H1 (cell line): ENCODE measurements around the gene DYNLL1. TPM values are rescaled to one million over a fixed set of nuclear protein-coding genes. Genes with fewer than 3 reads are reported as not detected.

ENCODE experiments used
- CTCF ChIA-PET: fragments of 300-600 bp; sonication (Branson Sonifier 250); formaldehyde crosslinking; loops from one replicate; lab custom pipeline; 2021; ENCODE audit not compliant: partially characterized antibody; lab: Charles Lee
- POLR2A ChIA-PET: fragments of 300-600 bp; sonication (Branson Sonifier 250); formaldehyde crosslinking; loops from one replicate; lab custom pipeline; 2021; ENCODE audit warnings: inconsistent platforms; ENCODE audit not compliant: partially characterized antibody; lab: Charles Lee
- DNase-seq, 2 experiments: peaks; one replicate each; pipeline versions ENCODE4 v3.0.0 to v3.0.0-alpha.2; 2010 to 2022; ENCODE audit warnings: low spot score in 2 of 2, low read depth in 1 of 2, mixed read lengths in 1 of 2
- FAIRE-seq: peaks from 2 replicates; lab custom pipeline; 2011; peaks lifted over from hg19 to GRCh38; lab: Jason Lieb, UNC
- H2AFZ ChIP-seq: 2 replicates; pipeline ENCODE4 v1.8.1; 2012; ENCODE audit warnings: low read length, inconsistent platforms
- H2AK5ac ChIP-seq: 2 replicates; pipeline ENCODE4 v1.6.1; 2013; ENCODE audit warnings: low read depth, low read length
- H2BK120ac ChIP-seq: replicated peaks from 2 replicates; pipeline ENCODE3; 2013; ENCODE audit warnings: low read depth, low read length, inconsistent platforms
- H2BK12ac ChIP-seq: 2 replicates; pipeline ENCODE4 v1.6.1; 2013; ENCODE audit warnings: low read depth, low read length
- H2BK15ac ChIP-seq: 2 replicates; pipeline ENCODE4 v1.6.1; 2013; ENCODE audit warnings: low read length
- H2BK20ac ChIP-seq: 2 replicates; pipeline ENCODE4 v1.6.1; 2013; ENCODE audit warnings: low read length
- H2BK5ac ChIP-seq: 2 replicates; pipeline ENCODE4 v1.6.1; 2013; ENCODE audit warnings: low read depth, low read length
- H3K14ac ChIP-seq: 2 replicates; pipeline ENCODE4 v1.6.1; 2013; ENCODE audit warnings: inconsistent platforms; ENCODE audit not compliant: insufficient read length
- H3K18ac ChIP-seq: 2 replicates; pipeline ENCODE4 v1.6.1; 2013; ENCODE audit warnings: low read length; ENCODE audit errors: extremely low read depth
- H3K23ac ChIP-seq: 2 replicates; pipeline ENCODE4 v1.6.1; 2013; ENCODE audit warnings: inconsistent platforms; ENCODE audit not compliant: insufficient read length
- H3K23me2 ChIP-seq: 2 replicates; pipeline ENCODE4 v1.6.1; 2013; ENCODE audit warnings: low read depth, low read length
- H3K27ac ChIP-seq: 2 replicates; pipeline ENCODE4 v1.6.1; 2011; ENCODE audit warnings: low read depth, low read length, inconsistent platforms
- H3K27me3 ChIP-seq, 4 experiments: replicated peaks in 1 of 4; 1 replicate in 1 of 4; 2 replicates in 3 of 4; pipeline versions ENCODE4 v1.6.1 to v1.8.1; 2011 to 2013; ENCODE audit warnings: low read length in 3 of 4, mild to moderate bottlenecking in 3 of 4, inconsistent platforms in 2 of 4, mixed read lengths in 2 of 4, moderate library complexity in 1 of 4; ENCODE audit not compliant: control insufficient read depth in 3 of 4, insufficient read depth in 3 of 4; ENCODE audit errors: extremely low read depth in 1 of 4
- H3K36me3 ChIP-seq, 4 experiments: 2 replicates each; pipeline versions ENCODE4 v1.6.1 to v1.8.1; 2011 to 2013; ENCODE audit warnings: mild to moderate bottlenecking in 4 of 4, low read length in 3 of 4, moderate library complexity in 2 of 4, control low read depth in 1 of 4, inconsistent platforms in 1 of 4; ENCODE audit not compliant: insufficient read depth in 4 of 4, control insufficient read depth in 2 of 4
- H3K4ac ChIP-seq: replicated peaks from 2 replicates; pipeline ENCODE3; 2013; ENCODE audit warnings: low read length, low read depth, mixed read lengths, inconsistent platforms; ENCODE audit not compliant: insufficient read length
- H3K4me1 ChIP-seq, 4 experiments: replicated peaks in 1 of 4; 1 replicate in 1 of 4; 2 replicates in 3 of 4; pipeline versions ENCODE4 v1.6.1 to v1.8.1; 2011 to 2013; ENCODE audit warnings: low read length in 3 of 4, inconsistent platforms in 2 of 4, mixed read lengths in 1 of 4; ENCODE audit not compliant: insufficient read depth in 4 of 4, control insufficient read depth in 3 of 4
- H3K4me2 ChIP-seq, 2 experiments: 2 replicates each; pipeline versions ENCODE4 v1.6.1 to v1.8.1; 2011 to 2013; ENCODE audit warnings: low read depth in 2 of 2, low read length in 2 of 2, control low read depth in 1 of 2, inconsistent platforms in 1 of 2, mild to moderate bottlenecking in 1 of 2; ENCODE audit not compliant: insufficient read depth in 1 of 2
- H3K4me3 ChIP-seq, 4 experiments: fragments of 200-600, 300-600 bp in 1 of 4; sonication (generic), shearing (Covaris generic), sonication (Bioruptor Twin) in 1 of 4; 2 replicates each; pipeline versions ENCODE4 v1.5.1 to v1.8.1; 2011 to 2016; ENCODE audit warnings: low read length in 4 of 4, low read depth in 3 of 4, control low read depth in 2 of 4, inconsistent platforms in 2 of 4, mild to moderate bottlenecking in 2 of 4, mixed read lengths in 1 of 4, moderate library complexity in 1 of 4; ENCODE audit not compliant: insufficient read depth in 2 of 4; ENCODE audit errors: extremely low read depth in 1 of 4
- H3K56ac ChIP-seq: replicated peaks from 2 replicates; pipeline ENCODE3; 2013; ENCODE audit warnings: low read depth, mild to moderate bottlenecking, mixed read lengths, low read length, inconsistent platforms; ENCODE audit not compliant: insufficient read length
- H3K79me1 ChIP-seq: 2 replicates; pipeline ENCODE4 v1.6.1; 2013; ENCODE audit warnings: low read depth, low read length, control low read depth
- H3K79me2 ChIP-seq, 2 experiments: 2 replicates each; pipeline versions ENCODE4 v1.6.1 to v1.8.1; 2012 to 2013; ENCODE audit warnings: low read length in 2 of 2, mild to moderate bottlenecking in 2 of 2, inconsistent platforms in 1 of 2; ENCODE audit not compliant: insufficient read depth in 2 of 2, control insufficient read depth in 1 of 2
- H3K9ac ChIP-seq, 4 experiments: replicated peaks in 1 of 4; 1 replicate in 1 of 4; 2 replicates in 3 of 4; pipeline versions ENCODE4 v1.6.1 to v1.8.1; 2011 to 2013; ENCODE audit warnings: low read depth in 3 of 4, low read length in 3 of 4, control low read depth in 2 of 4, mild to moderate bottlenecking in 2 of 4, moderate library complexity in 2 of 4, inconsistent platforms in 1 of 4; ENCODE audit errors: extremely low read depth in 1 of 4
- H3K9me3 ChIP-seq, 2 experiments: 2 replicates each; pipeline versions ENCODE4 v1.6.1 to v1.8.1; 2012 to 2013; ENCODE audit warnings: mild to moderate bottlenecking in 2 of 2, moderate library complexity in 2 of 2, control low read depth in 1 of 2, inconsistent platforms in 1 of 2, low read depth in 1 of 2, low read length in 1 of 2, mixed read lengths in 1 of 2; ENCODE audit not compliant: insufficient read depth in 2 of 2
- H4K20me1 ChIP-seq, 2 experiments: replicated peaks in 1 of 2; 2 replicates each; pipeline versions ENCODE3 to v1.8.1; 2011 to 2013; ENCODE audit warnings: inconsistent platforms in 2 of 2, low read length in 2 of 2, mild to moderate bottlenecking in 1 of 2; ENCODE audit not compliant: insufficient read depth in 2 of 2, control insufficient read depth in 1 of 2
- H4K5ac ChIP-seq: 2 replicates; pipeline ENCODE4 v1.6.1; 2013; ENCODE audit warnings: low read length, low read depth, mixed read lengths, inconsistent platforms; ENCODE audit not compliant: insufficient read length
- H4K8ac ChIP-seq: 2 replicates; pipeline ENCODE4 v1.8.0; 2013; ENCODE audit warnings: mild to moderate bottlenecking, moderate library complexity, low read length, inconsistent platforms; ENCODE audit not compliant: insufficient read depth; ENCODE audit errors: extremely low read depth
- H4K91ac ChIP-seq: replicated peaks from 2 replicates; pipeline ENCODE3; 2013; ENCODE audit warnings: low read length, mixed read lengths, inconsistent platforms; ENCODE audit not compliant: insufficient read length
- ATF3 ChIP-seq: IDR thresholded peaks from 2 replicates; pipeline ENCODE4 v1.6.1; 2011; ENCODE audit warnings: low read depth, mild to moderate bottlenecking, low read length; ENCODE audit not compliant: insufficient read depth
- BCL11A ChIP-seq, 2 experiments: IDR thresholded peaks; one replicate each; pipeline ENCODE4 v1.6.1; 2011; ENCODE audit warnings: low read depth in 2 of 2, low read length in 2 of 2, mild to moderate bottlenecking in 2 of 2
- CEBPB ChIP-seq: IDR thresholded peaks from 2 replicates; pipeline ENCODE4 v1.6.1; 2012; ENCODE audit warnings: low read depth, low read length
- GTF2F1 ChIP-seq: IDR thresholded peaks from 2 replicates; pipeline ENCODE4 v1.6.1; 2012; ENCODE audit warnings: low read depth, low read length, improper control_type of control experiment, borderline replicate concordance
- SUZ12 ChIP-seq: fragments of 200-600 bp; sonication (generic); IDR thresholded peaks from 2 replicates; pipeline ENCODE4 v1.6.1; 2012; ENCODE audit warnings: mild to moderate bottlenecking, inconsistent platforms, low read length, moderate library complexity, mixed read lengths
- TBP ChIP-seq: IDR thresholded peaks from 2 replicates; pipeline ENCODE4 v1.6.1; 2011; ENCODE audit warnings: low read depth, low read length, improper control_type of control experiment
- WGBS, 2 experiments: shearing (Covaris generic) in 1 of 2; methylation state at CpG; one replicate each; pipeline versions ENCODE4 v1.1.6 to v1.1.7; 2013 to 2015; ENCODE audit warnings: low lambda C conversion rate in 2 of 2, mixed read lengths in 2 of 2, inconsistent platforms in 1 of 2, low coverage in 1 of 2, missing lambda C conversion rate in 1 of 2; ENCODE audit not compliant: insufficient replicate concordance in 2 of 2, insufficient coverage in 1 of 2, insufficient read length in 1 of 2; ENCODE audit errors: extremely low coverage in 1 of 2, missing lambda C conversion rate in 1 of 2; 5-methylcytosine and 5-hydroxymethylcytosine counted together
- polyA plus RNA-seq, 7 experiments: library from polyadenylated mRNA; depleted of rRNA in 3 of 7; stranded (reverse) in 5 of 7; unstranded in 2 of 7; fragments of >200 nt in 5 of 7; fragments of 200-250 nt in 2 of 7; gene quantifications; 1 replicate in 5 of 7; 2 replicates in 1 of 7; 4 replicates in 1 of 7; pipeline versions ENCODE4 v1.2.1 to v1.2.3, GENCODE V29; 2011 to 2013; ENCODE audit warnings: missing spikeins in 2 of 7, mixed read lengths in 2 of 7
- total RNA-seq: library from RNA; stranded (reverse); fragmentation: NEBNext Ultra II Directional; extraction: Animal tissue kit (Norgen Biotek cat#: 25700); gene quantifications from 2 replicates; pipeline ENCODE4 v1.2.1, GENCODE V29; 2021

Gene DYNLL1
- total and polyA plus RNA-seq, 2 of the 8 experiments (the other 6 are each of a cell fraction or from before 2014, with no cell fraction given) = 423 to 488 TPM

DNA sequence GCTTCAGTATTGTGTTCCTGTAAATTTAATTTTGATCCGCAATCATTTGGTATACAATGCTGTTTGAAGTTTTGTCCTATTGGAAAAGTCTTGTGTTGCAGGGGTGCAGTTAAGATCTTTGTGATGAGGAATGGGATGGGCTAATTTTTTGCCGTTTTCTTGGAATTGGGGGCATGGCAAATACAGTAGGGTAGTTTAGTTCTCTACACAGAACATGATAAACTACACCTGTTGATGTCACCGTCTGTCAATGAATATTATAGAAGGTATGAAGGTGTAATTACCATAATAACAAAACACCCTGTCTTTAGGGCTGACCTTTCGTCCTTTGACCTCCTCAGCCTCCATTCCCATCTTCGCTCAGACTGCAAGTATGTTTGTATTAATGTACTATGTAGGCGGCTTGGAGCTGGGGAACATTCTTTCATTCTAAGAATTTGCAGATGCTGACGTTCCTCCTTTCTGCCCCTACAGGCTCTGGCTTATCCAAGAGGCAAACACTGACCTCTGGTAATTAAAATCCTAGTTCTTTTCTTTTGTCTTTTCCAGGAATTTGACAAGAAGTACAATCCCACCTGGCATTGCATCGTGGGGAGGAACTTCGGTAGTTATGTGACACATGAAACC, 1.7 kb downstream of the DYNLL1 start:
- FAIRE-seq = no peak
- no peak overlapping the region for H3K18ac ChIP-seq
- H4K20me1 ChIP-seq = peaks cover 12 to 13% of the 10 kb centered on the region in 2 experiments
- POLR2A ChIA-PET = interaction anchor here (0.6 to 10.1 kb wide), 14 partner anchors 9 to 247 kb away, joined by 3 to 119 read pairs (median 8); partner anchors contain the start of genes COQ5, GATC, POP5 and RNF10
- no peak overlapping the region for H2BK120ac ChIP-seq
- H3K23ac ChIP-seq = no peak overlapping the region
- no peaks in the 10 kb centered on the region for H3K27me3 ChIP-seq
- no peak overlapping the region for H2BK12ac ChIP-seq
- H2BK5ac ChIP-seq = no peak overlapping the region
- H2BK15ac ChIP-seq = no peak overlapping the region
- peak overlapping the region; percentile 95 to 96 (median 95); a peak in 7 of 8 replicates for H3K4me3 ChIP-seq
- no peak overlapping the region for H3K14ac ChIP-seq
- 0 out of 2 replicates have a peak, but pooled peaks cover 3% of the 10 kb centered on the region for H3K79me1 ChIP-seq
- peak overlapping the region; percentile 85 to 86 for H3K4me2 ChIP-seq
- H3K79me2 ChIP-seq = peaks cover 16 to 20% of the 10 kb centered on the region in 2 experiments
- H3K56ac ChIP-seq = no peak overlapping the region
- WGBS, 2 experiments = 81% methylated on average over 9 of the region's 9 CpGs; no CpG with 5 or more reads in 1 of the 2 experiments
- peaks cover 0 to 6% (median 1%) of the 10 kb centered on the region in 4 experiments; a peak in 3 of 7 replicates for H3K4me1 ChIP-seq
- no peak overlapping the region for H2BK20ac ChIP-seq
- no peak for DNase-seq
- peaks cover 10% of the 10 kb centered on the region for H3K23me2 ChIP-seq
- H3K27ac ChIP-seq = no peak overlapping the region
- H2AFZ ChIP-seq = no peak overlapping the region
- H3K9me3 ChIP-seq = no peaks in the 10 kb centered on the region
- H3K9ac ChIP-seq = peak overlapping the region in 1 of 4 experiments; percentile 22; a peak in 1 of 7 replicates
- CTCF ChIA-PET = interaction anchor here (0.9 to 2.1 kb wide), 5 partner anchors 27 to 41 kb away, joined by 3 to 7 read pairs (median 5); no protein-coding TSS in a partner anchor
- no peak overlapping the region for H4K5ac ChIP-seq
- H2AK5ac ChIP-seq = no peak overlapping the region
- H3K4ac ChIP-seq = no peak overlapping the region
- H4K8ac ChIP-seq = no peak overlapping the region
- H3K36me3 ChIP-seq = peaks cover 2 to 20% (median 9%) of the 10 kb centered on the region in 4 experiments; a peak in 7 of 8 replicates
- H4K91ac ChIP-seq = no peak overlapping the region
- no peak for TF ChIP-seq BCL11A (IDR thresholded peaks at IDR 0.05; ENCODE audit: low read depth in 2 of 2, low read length in 2 of 2)
- TF ChIP-seq TBP = no peak
- no peak for TF ChIP-seq GTF2F1
- TF ChIP-seq CEBPB = no peak
- no peak for TF ChIP-seq ATF3
- TF ChIP-seq SUZ12 = no peak
